Duodenal mucosa (tissue), 2 donors: Measurements from ENCODE around the gene PTPN5.

Source experiments
- H3K27ac ChIP-seq: one replicate; pipeline ENCODE4 v1.7.0; 2013; ENCODE audit warnings: low read depth, low read length
- H3K27me3 ChIP-seq, 2 donors: one replicate each; pipeline ENCODE4 v1.7.0; 2013; ENCODE audit warnings: low read length in 2 of 2, control low read depth in 1 of 2; ENCODE audit not compliant: insufficient read depth in 2 of 2, control insufficient read depth in 1 of 2
- H3K36me3 ChIP-seq, 2 donors: one replicate each; pipeline ENCODE4 v1.7.0; 2013; ENCODE audit warnings: low read length in 2 of 2, control low read depth in 1 of 2; ENCODE audit not compliant: insufficient read depth in 2 of 2, control insufficient read depth in 1 of 2
- H3K4me1 ChIP-seq, 2 donors: one replicate each; pipeline ENCODE4 v1.7.0; 2013; ENCODE audit warnings: low read length in 2 of 2, control low read depth in 1 of 2; ENCODE audit not compliant: insufficient read depth in 2 of 2, control insufficient read depth in 1 of 2
- H3K4me3 ChIP-seq, 2 donors: one replicate each; pipeline ENCODE4 v1.7.0; 2013; ENCODE audit warnings: low read length in 2 of 2, low read depth in 1 of 2
- H3K9ac ChIP-seq, 2 donors: one replicate each; pipeline ENCODE4 v1.7.0; 2013; ENCODE audit warnings: low read length in 2 of 2, low read depth in 1 of 2
- H3K9me3 ChIP-seq, 2 donors: one replicate each; pipeline ENCODE4 v1.7.0; 2013; ENCODE audit warnings: low read length in 2 of 2, control low read depth in 1 of 2; ENCODE audit not compliant: control insufficient read depth in 1 of 2

PTPN5 gene

DNA sequence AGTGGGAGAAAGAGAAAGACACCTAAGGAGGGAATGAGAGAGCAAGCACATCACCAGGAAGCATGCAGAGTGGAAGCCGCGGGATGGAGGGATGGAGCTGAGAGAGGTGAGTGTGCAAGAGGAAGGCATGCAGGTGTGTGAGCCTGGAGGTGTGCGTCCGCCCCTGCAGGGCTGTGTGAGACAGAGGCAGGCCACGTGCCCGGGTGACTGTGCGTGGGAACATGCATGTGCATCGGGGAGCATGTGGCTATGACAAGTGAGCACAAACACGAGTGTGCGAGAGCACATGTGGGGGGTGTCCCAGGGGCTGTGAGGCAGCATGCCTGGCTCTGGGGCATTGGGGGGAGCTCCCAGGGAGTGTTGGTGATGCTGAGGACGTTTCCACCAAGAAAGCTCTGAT lies 29.9 kb downstream of the PTPN5 start:
- H3K4me3 ChIP-seq: no peak overlapping the region
- no peaks in the 10 kb centered on the region for H3K4me1 ChIP-seq
- no peaks in the 10 kb centered on the region for H3K9me3 ChIP-seq
- no peaks in the 10 kb centered on the region for H3K36me3 ChIP-seq
- H3K27ac ChIP-seq: no peak overlapping the region
- H3K9ac ChIP-seq: no peak overlapping the region
- no peaks in the 10 kb centered on the region for H3K27me3 ChIP-seq

DNA sequence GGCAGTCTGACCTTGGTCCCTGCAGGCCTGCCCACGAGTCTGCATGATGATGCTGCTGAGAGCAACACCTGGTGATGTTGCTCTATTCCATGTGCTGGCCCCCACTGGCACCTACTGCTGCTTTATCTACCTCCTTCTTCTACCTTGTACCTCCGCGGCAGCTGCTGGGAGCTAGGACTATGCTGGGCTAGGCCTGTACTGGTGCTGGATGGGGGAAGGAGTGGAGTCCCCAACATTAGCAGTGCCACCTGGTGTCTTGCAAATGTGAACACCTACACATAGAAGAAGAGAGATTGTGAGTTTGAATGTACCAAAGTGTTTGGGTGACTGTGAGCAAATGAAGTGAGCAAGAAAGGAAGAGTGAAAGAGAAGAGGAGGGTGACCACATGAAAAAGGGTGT lies 30.5 kb downstream of the PTPN5 start:
- Histone ChIP-seq H3K27me3 (no peaks in the 10 kb centered on the region), H3K4me3 (no peak overlapping the region)

GRCh38 chr11:18757811-18758210 lies 33.8 kb downstream of the PTPN5 start:
- Histone ChIP-seq H3K4me3 (no peak overlapping the region), H3K9ac (no peak overlapping the region), H3K27ac (no peak overlapping the region)

More for the DNA sequence above, 30.5 kb downstream of the PTPN5 start:
- no peak overlapping the region for H3K27ac ChIP-seq
- H3K9me3 ChIP-seq: no peaks in the 10 kb centered on the region
- H3K9ac ChIP-seq: no peak overlapping the region
- H3K36me3 ChIP-seq: no peaks in the 10 kb centered on the region
- H3K4me1 ChIP-seq: no peaks in the 10 kb centered on the region

GRCh38 chr11:18756889-18757288 lies 34.7 kb downstream of the PTPN5 start:
- H3K4me3 ChIP-seq: no peak overlapping the region
- H3K9me3 ChIP-seq: no peaks in the 10 kb centered on the region
- H3K4me1 ChIP-seq: no peaks in the 10 kb centered on the region
- H3K9ac ChIP-seq: no peak overlapping the region
- no peaks in the 10 kb centered on the region for H3K27me3 ChIP-seq
- no peaks in the 10 kb centered on the region for H3K36me3 ChIP-seq
- no peak overlapping the region for H3K27ac ChIP-seq

More at GRCh38 chr11:18757811-18758210, 33.8 kb downstream of the PTPN5 start:
- Histone ChIP-seq H3K9me3 (no peaks in the 10 kb centered on the region), H3K27me3 (no peaks in the 10 kb centered on the region), H3K4me1 (no peaks in the 10 kb centered on the region), H3K36me3 (no peaks in the 10 kb centered on the region)

GRCh38 chr11:18754308-18754707 lies 37.3 kb downstream of the PTPN5 start:
- no peaks in the 10 kb centered on the region for H3K36me3 ChIP-seq
- no peak overlapping the region for H3K4me3 ChIP-seq
- no peak overlapping the region for H3K27ac ChIP-seq
- no peaks in the 10 kb centered on the region for H3K4me1 ChIP-seq
- no peaks in the 10 kb centered on the region for H3K9me3 ChIP-seq
- peaks cover 0 to 3% of the 10 kb centered on the region in 2 donors for H3K27me3 ChIP-seq
- no peak overlapping the region for H3K9ac ChIP-seq

DNA sequence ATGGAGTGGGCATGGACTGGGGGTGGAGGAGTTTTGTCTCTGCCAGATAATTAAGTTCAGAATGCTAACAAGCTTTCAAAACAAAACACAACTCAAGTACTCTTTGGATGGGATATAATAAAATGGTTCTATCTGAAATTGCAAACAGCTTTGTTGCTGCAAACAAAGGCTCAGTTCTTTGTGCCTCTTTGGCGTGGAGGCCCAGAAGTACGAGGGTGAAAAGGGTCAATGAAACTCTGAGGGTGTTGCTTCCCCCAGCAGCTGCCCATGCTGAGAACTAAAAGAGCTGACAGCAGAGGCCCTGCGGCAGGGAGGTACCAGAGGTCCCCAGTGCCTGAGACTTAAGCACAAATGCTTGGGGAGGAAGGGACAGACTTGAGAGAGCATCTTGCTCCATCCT lies 39.1 kb downstream of the PTPN5 start:
- H3K4me1 ChIP-seq: no peaks in the 10 kb centered on the region
- H3K36me3 ChIP-seq: no peaks in the 10 kb centered on the region
- H3K9ac ChIP-seq: no peak overlapping the region
- H3K4me3 ChIP-seq: no peak overlapping the region
- H3K9me3 ChIP-seq: no peaks in the 10 kb centered on the region
- no peak overlapping the region for H3K27ac ChIP-seq
- H3K27me3 ChIP-seq: peaks cover 0 to 3% of the 10 kb centered on the region in 2 donors

GRCh38 chr11:18750944-18751343 lies 40.7 kb downstream of the PTPN5 start:
- Histone ChIP-seq H3K36me3 (no peaks in the 10 kb centered on the region), H3K27me3 (peaks cover 0 to 3% of the 10 kb centered on the region in 2 donors), H3K27ac (no peak overlapping the region), H3K9ac (no peak overlapping the region), H3K4me3 (no peak overlapping the region), H3K4me1 (no peaks in the 10 kb centered on the region), H3K9me3 (no peaks in the 10 kb centered on the region)

- Histone ChIP-seq H3K36me3 (no peaks in the 10 kb centered on the region), H3K9ac (no peak overlapping the region), H3K9me3 (no peaks in the 10 kb centered on the region), H3K27me3 (peaks cover 0 to 3% of the 10 kb centered on the region in 2 donors), H3K4me1 (no peaks in the 10 kb centered on the region), H3K4me3 (no peak overlapping the region), H3K27ac (no peak overlapping the region)
Measured at GRCh38 chr11:18749681-18750319, 41.8 kb downstream of the PTPN5 start.

DNA sequence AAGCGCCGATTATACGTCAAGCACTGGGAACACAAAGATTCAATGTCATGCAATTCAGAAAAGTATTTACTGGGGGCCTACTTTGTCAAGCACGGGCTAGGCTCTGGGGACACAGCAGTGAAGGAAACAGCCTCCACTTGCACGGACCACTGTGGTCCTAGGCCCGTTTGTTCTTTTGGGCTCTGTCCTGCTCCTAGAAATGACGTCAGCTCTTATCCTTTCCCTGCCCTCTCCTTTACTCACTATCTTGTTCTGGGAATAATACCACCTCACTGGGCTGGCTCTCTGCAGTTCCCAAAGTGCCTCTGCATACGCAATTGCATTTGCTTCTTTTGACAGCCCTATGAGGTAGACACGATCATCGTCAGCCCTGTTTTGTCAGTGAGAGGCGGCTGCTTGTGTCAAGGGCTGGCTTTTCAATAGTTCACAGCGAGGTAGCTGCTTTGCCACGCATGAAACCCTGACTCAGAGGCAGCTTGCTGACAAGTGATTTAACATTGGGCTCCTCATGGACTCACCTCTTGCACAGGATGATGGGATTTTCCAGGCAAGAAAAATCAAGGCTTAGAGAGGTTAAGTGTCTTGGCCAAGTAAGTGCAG lies 42.7 kb downstream of the PTPN5 start:
- no peaks in the 10 kb centered on the region for H3K4me1 ChIP-seq
- H3K27me3 ChIP-seq: peaks cover 0 to 3% of the 10 kb centered on the region in 2 donors
- no peaks in the 10 kb centered on the region for H3K36me3 ChIP-seq
- H3K9me3 ChIP-seq: no peaks in the 10 kb centered on the region
- H3K27ac ChIP-seq: no peak overlapping the region
- no peak overlapping the region for H3K4me3 ChIP-seq
- H3K9ac ChIP-seq: no peak overlapping the region

DNA sequence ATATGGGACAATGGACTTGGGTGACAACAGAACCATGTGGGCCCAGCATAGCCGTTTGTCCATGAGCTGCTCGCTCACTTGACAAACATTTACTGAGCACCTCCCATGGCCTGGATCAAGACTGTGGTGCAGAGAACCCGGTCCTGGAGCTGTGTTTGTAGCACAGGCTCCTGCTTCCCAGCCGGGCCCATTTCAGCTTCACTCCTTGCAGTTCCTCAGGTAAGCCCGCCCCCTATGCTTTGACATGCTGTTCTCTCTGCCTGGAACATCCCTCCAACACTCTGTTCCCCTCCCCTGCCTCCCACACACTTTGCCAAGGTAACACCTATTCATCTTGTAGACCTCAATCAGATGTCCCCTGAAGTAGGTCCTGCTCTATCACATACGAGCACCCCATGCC lies 46.3 kb downstream of the PTPN5 start:
- no peak overlapping the region for H3K4me3 ChIP-seq
- H3K27ac ChIP-seq: no peak overlapping the region
- H3K9me3 ChIP-seq: no peaks in the 10 kb centered on the region
- no peaks in the 10 kb centered on the region for H3K4me1 ChIP-seq
- no peaks in the 10 kb centered on the region for H3K36me3 ChIP-seq
- H3K9ac ChIP-seq: no peak overlapping the region
- H3K27me3 ChIP-seq: no peaks in the 10 kb centered on the region
